Measurements from ENCODE around the gene RNF151. TPM values are rescaled to one million over a fixed set of nuclear protein-coding genes. Genes with fewer than 3 reads are reported as not detected.

Gene RNF151
- total RNA-seq, 4 donors from 2014 or later: not detected

GRCh38 chr16:1929105-1929504 lies 37.6 kb upstream of the RNF151 start:
- intact Hi-C loops (cut with DNase I; ENCODE audit: low total_unique reads): loop anchor here (1.0 kb wide), 1 partner anchor 66 kb away; no protein-coding TSS in a partner anchor
- DNase-seq: no peak

GRCh38 chr16:1929578-1930337 lies 36.9 kb upstream of the RNF151 start:
- TF ChIP-seq CTCF (IDR thresholded peaks at IDR 0.05) (peak; percentile 65 to 100 (median 96)), POLR2A (IDR thresholded peaks at IDR 0.05) (no peak), POLR2AphosphoS5 (IDR thresholded peaks at IDR 0.05) (peak in 1 of 3 donors; percentile 8), EP300 (IDR thresholded peaks at IDR 0.05; ENCODE audit: low read depth) (no peak)
- Histone ChIP-seq H3K4me1 (peaks cover 4 to 14% (median 8%) of the 10 kb centered on the region in 4 donors), H3K4me3 (peak overlapping the region; percentile 37 to 77 (median 52)), H3K27me3 (peaks cover 3% of the 10 kb centered on the region), H3K36me3 (no peaks in the 10 kb centered on the region), H3K9me3 (no peaks in the 10 kb centered on the region), H3K27ac (peak overlapping the region; percentile 85 to 92 (median 88))
- in situ Hi-C loops (cut with MboI; ENCODE audit: low pct_ligation_motif_present in 1 of 4, low pct_unique_long_range_greater_than_20kb in 1 of 4, low sequenced_read_pairs in 3 of 4): loop anchor here in 1 of 4 donors (5.0 kb wide), 1 partner anchor 67 kb away; no protein-coding TSS in a partner anchor
- 23% methylated on average over 23 of the region's 70 CpGs; no CpG with 5 or more reads in 1 of the 2 donors for WGBS, 2 donors (ENCODE audit: low coverage in 1 of 2)
- intact Hi-C loops (cut with DNase I; ENCODE audit: low total_unique reads): loop anchor here (1.0 kb wide), 1 partner anchor 66 kb away; no protein-coding TSS in a partner anchor
- DNase-seq: peak; percentile 93

More at GRCh38 chr16:1929105-1929504, 37.6 kb upstream of the RNF151 start:
- in situ Hi-C loops (cut with MboI; ENCODE audit: low pct_ligation_motif_present in 1 of 4, low pct_unique_long_range_greater_than_20kb in 1 of 4, low sequenced_read_pairs in 3 of 4): no loop called here
- TF ChIP-seq EP300 (IDR thresholded peaks at IDR 0.05; ENCODE audit: low read depth) (no peak), POLR2AphosphoS5 (IDR thresholded peaks at IDR 0.05) (no peak), CTCF (IDR thresholded peaks at IDR 0.05) (no peak), POLR2A (IDR thresholded peaks at IDR 0.05) (no peak)
- Histone ChIP-seq H3K4me1 (peaks cover 4 to 15% (median 9%) of the 10 kb centered on the region in 4 donors), H3K36me3 (no peaks in the 10 kb centered on the region), H3K27me3 (peaks cover 3% of the 10 kb centered on the region), H3K9me3 (no peaks in the 10 kb centered on the region), H3K27ac (peak overlapping the region; percentile 85 to 92 (median 88)), H3K4me3 (peak overlapping the region; percentile 37 to 77 (median 52))
- 8% methylated on average over 11 of the region's 11 CpGs; no CpG with 5 or more reads in 1 of the 2 donors for WGBS, 2 donors (ENCODE audit: low coverage in 1 of 2)

- Histone ChIP-seq H3K9me3 (no peaks in the 10 kb centered on the region), H3K4me3 (no peak overlapping the region), H3K27me3 (no peaks in the 10 kb centered on the region), H3K36me3 (no peaks in the 10 kb centered on the region), H3K27ac (no peak overlapping the region), H3K4me1 (peaks cover 4 to 14% (median 8%) of the 10 kb centered on the region in 4 donors)
- DNase-seq: no peak
- intact Hi-C loops (cut with DNase I; ENCODE audit: low total_unique reads) (no loop called here), in situ Hi-C loops (cut with MboI; ENCODE audit: low pct_ligation_motif_present in 1 of 4, low pct_unique_long_range_greater_than_20kb in 1 of 4, low sequenced_read_pairs in 3 of 4) (loop anchor here in 1 of 4 donors (5.0 kb wide), 1 partner anchor 68 kb away; no protein-coding TSS in a partner anchor)
- TF ChIP-seq POLR2AphosphoS5 (IDR thresholded peaks at IDR 0.05): no peak
- TF ChIP-seq POLR2A (IDR thresholded peaks at IDR 0.05): no peak
- TF ChIP-seq CTCF (IDR thresholded peaks at IDR 0.05): no peak
- TF ChIP-seq EP300 (IDR thresholded peaks at IDR 0.05; ENCODE audit: low read depth): no peak
- WGBS, 2 donors (ENCODE audit: low coverage in 1 of 2): 87% methylated on average over 10 of the region's 10 CpGs; no CpG with 5 or more reads in 1 of the 2 donors
Observed at GRCh38 chr16:1930338-1930720, 36.3 kb upstream of the RNF151 start.

All from transverse colon (tissue), 4 donors.